Activated CD4-positive, alpha-beta memory T cell treated with anti-CD3 and anti-CD28 coated beads for 36 hours (primary cell): Measurements from ENCODE around the gene PIRT. TPM values are rescaled to one million over a fixed set of nuclear protein-coding genes. Genes with fewer than 3 reads are reported as not detected.
"Not testable (repeated sequence)": the region's sequence is repeated elsewhere in the genome, so short reads cannot be mapped to it uniquely, and the experiment has no call there.

Experiments
- CTCF ChIA-PET: fragments of 350-600 bp; sonication (Branson Sonifier 250); formaldehyde crosslinking; loops from one replicate; lab custom pipeline; 2021; ENCODE audit warnings: antibody characterized with exemption, inconsistent platforms; lab: Charles Lee
- POLR2A ChIA-PET: fragments of 350-600 bp; sonication (Branson Sonifier 250); formaldehyde crosslinking; loops from one replicate; lab custom pipeline; 2021; ENCODE audit warnings: antibody characterized with exemption; lab: Charles Lee
- DNase-seq: peaks from one replicate; pipeline ENCODE4 v3.0.0-alpha.2; 2020
- H3K27ac Mint-ChIP-seq: one replicate; pipeline ENCODE4 v1.8.0; 2021; ENCODE audit warnings: mixed read lengths
- H3K27me3 Mint-ChIP-seq: one replicate; pipeline ENCODE4 v1.8.0; 2021; ENCODE audit warnings: mixed read lengths
- H3K36me3 Mint-ChIP-seq: one replicate; pipeline ENCODE4 v1.8.0; 2021; ENCODE audit warnings: mixed read lengths
- H3K4me1 Mint-ChIP-seq: one replicate; pipeline ENCODE4 v1.8.0; 2021; ENCODE audit warnings: low read depth, mixed read lengths
- H3K4me3 Mint-ChIP-seq: one replicate; pipeline ENCODE4 v1.8.0; 2021; ENCODE audit warnings: mild to moderate bottlenecking, mixed read lengths
- H3K9me3 Mint-ChIP-seq: one replicate; pipeline ENCODE4 v1.8.0; 2021; ENCODE audit warnings: mixed read lengths
- intact Hi-C: fragments of 100-400 bp; cut with micrococcal nuclease; formaldehyde crosslinking; loops from one replicate; pipeline ENCODE4 v1.15.1; 2023
- total RNA-seq, 2 experiments: library from RNA; stranded (reverse); gene quantifications; one replicate each; pipeline ENCODE4 v1.2.3, GENCODE V29; 2021

PIRT gene
- total RNA-seq, result not detected

DNA sequence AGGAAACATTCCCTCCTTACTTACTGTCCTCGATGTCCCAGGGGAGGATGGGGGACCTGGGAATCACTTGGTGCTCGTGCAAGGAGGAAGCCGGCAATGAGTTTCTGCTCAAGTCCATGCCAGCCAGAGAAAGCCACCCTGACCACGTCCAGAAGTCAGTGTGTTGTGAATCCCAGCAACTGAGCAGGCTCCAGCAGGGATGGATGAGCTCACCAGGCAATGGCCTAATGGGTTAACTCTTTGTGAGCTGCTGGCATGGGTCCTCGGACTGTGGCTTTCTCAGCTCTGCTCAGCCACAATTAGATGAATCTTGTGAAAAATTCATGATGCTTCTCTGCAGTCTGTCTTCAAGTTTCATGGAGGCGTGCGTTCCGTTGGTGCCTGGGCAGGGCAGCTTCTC is at the start of gene PIRT:
TSS of gene PIRT (minus strand) at position 167 of the 400 bp plus-strand sequence. CDS start 12,442 bp downstream, outside the sequence.
- H3K27me3 Mint-ChIP-seq, result no peaks in the 10 kb centered on the region
- H3K9me3 Mint-ChIP-seq, result no peaks in the 10 kb centered on the region
- ChIA-PET CTCF (interaction anchor here (1.1 to 2.2 kb wide), 2 partner anchors 65 to 191 kb away, joined by 3 to 7 read pairs; no protein-coding TSS in a partner anchor), POLR2A (no interaction called here)
- H3K4me3 Mint-ChIP-seq, result no peak within 1 kb of the TSS
- no peaks in the 10 kb centered on the region for H3K4me1 Mint-ChIP-seq
- no peaks in the 10 kb centered on the region for H3K36me3 Mint-ChIP-seq
- intact Hi-C loops, result no loop called here
- no peak within 1 kb of the TSS for H3K27ac Mint-ChIP-seq
- no peak for DNase-seq

GRCh38 chr17:10881959-10882358 is 44.1 kb upstream of the PIRT start:
- DNase-seq, result no peak
- Mint-ChIP-seq H3K27ac (no peak overlapping the region), H3K4me3 (no peak overlapping the region), H3K36me3 (no peaks in the 10 kb centered on the region), H3K9me3 (no peaks in the 10 kb centered on the region), H3K27me3 (peaks cover 4% of the 10 kb centered on the region), H3K4me1 (no peaks in the 10 kb centered on the region)
- ChIA-PET CTCF (no interaction called here), POLR2A (no interaction called here)
- intact Hi-C loops, result no loop called here

- Mint-ChIP-seq H3K36me3 (no peaks in the 10 kb centered on the region), H3K4me1 (peaks cover 2% of the 10 kb centered on the region), H3K9me3 (no peaks in the 10 kb centered on the region), H3K4me3 (no peak overlapping the region), H3K27me3 (peaks cover 4% of the 10 kb centered on the region), H3K27ac (no peak overlapping the region)
- CTCF ChIA-PET, result no interaction called here
- POLR2A ChIA-PET, result no interaction called here
- intact Hi-C loops, result loop anchor here (5.0 to 10.0 kb wide), 2 partner anchors 263 to 1105 kb away; no protein-coding TSS in a partner anchor
- DNase-seq, result peak; percentile 10
These were observed 41.4 kb upstream of the PIRT start for GRCh38 chr17:10879190-10879836.

GRCh38 chr17:10875984-10876555 is 38.2 kb upstream of the PIRT start:
- peak; percentile 30 for DNase-seq
- Mint-ChIP-seq H3K4me1 (peaks cover 2% of the 10 kb centered on the region), H3K4me3 (no peak overlapping the region), H3K27ac (no peak overlapping the region), H3K9me3 (no peaks in the 10 kb centered on the region), H3K27me3 (peaks cover 7% of the 10 kb centered on the region), H3K36me3 (no peaks in the 10 kb centered on the region)
- intact Hi-C loops, result loop anchor here (5.0 to 10.0 kb wide), 2 partner anchors 266 to 1109 kb away; no protein-coding TSS in a partner anchor
- CTCF ChIA-PET, result interaction anchor here (0.6 to 2.5 kb wide), 14 partner anchors 9 to 1110 kb away, joined by 3 to 23 read pairs (median 4); no protein-coding TSS in a partner anchor
- POLR2A ChIA-PET, result no interaction called here

GRCh38 chr17:10875430-10875851 is 37.6 kb upstream of the PIRT start:
- intact Hi-C loops, result loop anchor here (5.0 to 10.0 kb wide), 2 partner anchors 267 to 1109 kb away; no protein-coding TSS in a partner anchor
- Mint-ChIP-seq H3K36me3 (no peaks in the 10 kb centered on the region), H3K4me1 (peaks cover 2% of the 10 kb centered on the region), H3K27ac (no peak overlapping the region), H3K27me3 (peaks cover 7% of the 10 kb centered on the region), H3K9me3 (no peaks in the 10 kb centered on the region), H3K4me3 (no peak overlapping the region)
- DNase-seq, result peak; percentile 18
- ChIA-PET POLR2A (no interaction called here), CTCF (interaction anchor here (0.6 to 2.5 kb wide), 13 partner anchors 8 to 1111 kb away, joined by 3 to 23 read pairs (median 4); no protein-coding TSS in a partner anchor)

- ChIA-PET POLR2A (no interaction called here), CTCF (no interaction called here)
- Mint-ChIP-seq H3K9me3 (peaks cover 8% of the 10 kb centered on the region), H3K36me3 (no peaks in the 10 kb centered on the region), H3K27me3 (peaks cover 3% of the 10 kb centered on the region), H3K27ac (no peak overlapping the region), H3K4me1 (peaks cover 2% of the 10 kb centered on the region), H3K4me3 (no peak overlapping the region)
- intact Hi-C loops, result loop anchor here (10.0 kb wide), 1 partner anchor 1113 kb away; no protein-coding TSS in a partner anchor
- DNase-seq, result no peak
These were observed 34.0 kb upstream of the PIRT start for GRCh38 chr17:10871914-10872313.

DNA sequence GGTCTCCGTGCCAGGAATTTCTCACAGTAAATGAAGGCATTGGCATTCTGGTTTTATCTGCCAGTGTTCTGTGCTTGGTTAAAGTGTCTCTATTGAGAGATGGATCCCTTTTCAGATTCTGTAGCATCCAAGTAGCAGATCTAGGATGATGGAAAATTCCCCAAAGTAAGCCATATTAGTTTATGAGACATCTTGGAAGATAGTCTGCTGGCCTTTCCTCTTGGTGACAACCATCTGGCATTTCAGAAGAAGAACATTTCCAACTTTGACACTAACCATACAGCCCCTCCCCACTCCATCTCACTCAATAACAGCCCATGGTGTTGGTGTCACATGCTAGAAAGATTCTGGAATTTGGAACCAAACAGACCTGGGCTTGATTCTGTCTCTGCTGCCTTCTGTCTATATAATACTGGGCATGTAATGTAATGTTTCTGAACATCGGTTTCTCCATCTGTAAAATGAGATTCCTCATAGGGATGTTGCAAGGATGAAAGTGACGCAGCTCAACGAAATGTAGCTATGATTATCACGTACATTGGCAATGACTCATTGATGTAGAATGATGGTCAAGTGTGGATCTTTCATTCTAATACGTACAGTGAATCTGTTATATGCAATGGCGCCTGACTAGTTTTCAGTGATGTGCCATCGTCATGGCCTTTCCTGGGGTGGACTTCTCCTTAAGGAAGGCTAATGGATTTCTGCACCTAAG is 32.6 kb upstream of the PIRT start:
- ChIA-PET CTCF (no interaction called here), POLR2A (no interaction called here)
- H3K4me1 Mint-ChIP-seq, result no peaks in the 10 kb centered on the region
- peaks cover 8% of the 10 kb centered on the region for H3K9me3 Mint-ChIP-seq
- no peaks in the 10 kb centered on the region for H3K36me3 Mint-ChIP-seq
- H3K4me3 Mint-ChIP-seq, result no peak overlapping the region
- peaks cover 3% of the 10 kb centered on the region for H3K27me3 Mint-ChIP-seq
- intact Hi-C loops, result loop anchor here (10.0 kb wide), 1 partner anchor 1114 kb away; no protein-coding TSS in a partner anchor
- H3K27ac Mint-ChIP-seq, result no peak overlapping the region
- DNase-seq, result no peak

GRCh38 chr17:10868744-10869143 is 30.9 kb upstream of the PIRT start:
- H3K27ac Mint-ChIP-seq, H3K27me3 Mint-ChIP-seq, H3K4me1 Mint-ChIP-seq, H3K4me3 Mint-ChIP-seq, H3K36me3 Mint-ChIP-seq, POLR2A ChIA-PET, CTCF ChIA-PET, H3K9me3 Mint-ChIP-seq, intact Hi-C loops, DNase-seq: not testable (repeated sequence)

DNA sequence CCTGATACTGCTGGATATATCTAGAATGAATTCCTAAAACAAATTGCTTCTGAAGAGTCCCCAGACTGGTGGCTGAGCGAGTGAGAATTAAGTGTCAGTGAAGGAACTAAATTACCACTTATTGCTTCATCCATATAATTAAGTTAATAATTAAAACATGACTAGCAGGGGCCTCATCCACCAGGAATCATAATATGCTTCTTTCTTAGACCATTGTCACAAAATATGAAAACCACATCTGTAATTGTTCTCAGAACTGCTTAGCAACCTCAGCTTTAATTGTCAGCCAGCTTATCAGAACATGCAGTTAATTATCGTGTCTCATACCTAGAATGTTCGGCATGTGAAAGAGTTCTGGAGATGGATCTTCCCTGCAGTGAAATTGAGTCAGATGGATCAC is 21.2 kb upstream of the PIRT start:
- H3K4me1 Mint-ChIP-seq, result no peaks in the 10 kb centered on the region
- no peak overlapping the region for H3K4me3 Mint-ChIP-seq
- intact Hi-C loops, result no loop called here
- DNase-seq, result no peak
- POLR2A ChIA-PET, result no interaction called here
- H3K27me3 Mint-ChIP-seq, result peaks cover 4% of the 10 kb centered on the region
- CTCF ChIA-PET, result no interaction called here
- H3K36me3 Mint-ChIP-seq, result no peaks in the 10 kb centered on the region
- peaks cover 13% of the 10 kb centered on the region for H3K9me3 Mint-ChIP-seq
- no peak overlapping the region for H3K27ac Mint-ChIP-seq

- intact Hi-C loops, result no loop called here
- CTCF ChIA-PET, result no interaction called here
- Mint-ChIP-seq H3K4me1 (no peaks in the 10 kb centered on the region), H3K27me3 (peaks cover 1% of the 10 kb centered on the region), H3K27ac (no peak overlapping the region), H3K9me3 (peaks cover 8% of the 10 kb centered on the region), H3K4me3 (no peak overlapping the region), H3K36me3 (no peaks in the 10 kb centered on the region)
- DNase-seq, result no peak
- POLR2A ChIA-PET, result no interaction called here
These were observed 20.1 kb upstream of the PIRT start for GRCh38 chr17:10857976-10858375.

DNA sequence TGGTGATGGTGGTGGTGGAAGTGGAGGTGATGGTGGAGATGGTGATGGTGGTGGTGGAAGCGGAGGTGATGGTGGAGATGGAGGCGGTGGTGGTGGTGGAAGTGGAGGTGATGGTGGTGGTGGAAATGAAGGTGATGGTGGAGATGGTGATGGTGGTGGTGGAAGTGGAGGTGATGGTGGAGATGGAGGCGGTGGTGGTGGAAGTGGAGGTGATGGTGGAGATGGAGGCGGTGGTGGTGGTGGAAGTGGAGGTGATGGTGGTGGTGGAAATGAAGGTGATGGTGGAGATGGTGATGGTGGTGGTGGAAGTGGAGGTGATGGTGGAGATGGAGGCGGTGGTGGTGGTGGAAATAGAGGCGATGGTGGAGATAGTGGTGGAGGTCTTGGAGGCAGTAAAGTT is 8.7 kb upstream of the PIRT start:
- H3K4me1 Mint-ChIP-seq, H3K27ac Mint-ChIP-seq: not testable (repeated sequence)

DNA sequence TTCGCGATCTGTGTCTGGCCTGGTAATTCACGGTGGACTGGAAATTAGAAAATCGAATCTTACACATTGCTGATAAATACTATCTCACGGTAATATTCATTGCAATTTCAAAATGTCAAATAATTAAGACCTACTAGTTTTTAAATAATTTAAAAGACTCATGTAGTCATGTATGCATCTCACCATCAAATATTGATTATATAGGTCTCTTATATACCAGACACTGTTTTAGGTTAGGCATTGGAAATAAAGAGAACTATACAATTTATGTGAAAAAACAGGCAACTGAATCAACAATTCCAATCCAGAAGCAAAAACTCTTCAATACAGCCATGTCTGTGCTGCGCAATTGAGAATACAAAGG is 7.5 kb upstream of the PIRT start:
- ChIA-PET CTCF (interaction anchor here (0.8 to 6.4 kb wide), 19 partner anchors 11 to 230 kb away, joined by 3 to 68 read pairs (median 3); no protein-coding TSS in a partner anchor), POLR2A (no interaction called here)
- Mint-ChIP-seq H3K4me3 (no peak overlapping the region), H3K4me1 (peaks cover 7% of the 10 kb centered on the region), H3K36me3 (no peaks in the 10 kb centered on the region), H3K27me3 (peaks cover 11% of the 10 kb centered on the region), H3K27ac (no peak overlapping the region), H3K9me3 (no peaks in the 10 kb centered on the region)
- intact Hi-C loops, result loop anchor here (1.0 to 5.0 kb wide), 4 partner anchors 73 to 213 kb away; no protein-coding TSS in a partner anchor
- DNase-seq, result no peak

More for the DNA sequence above, 8.7 kb upstream of the PIRT start:
- H3K4me3 Mint-ChIP-seq, POLR2A ChIA-PET, DNase-seq, H3K36me3 Mint-ChIP-seq, H3K9me3 Mint-ChIP-seq: not testable (repeated sequence)
- H3K27me3 Mint-ChIP-seq, result peaks cover 13% of the 10 kb centered on the region
- intact Hi-C loops, result loop anchor here (5.0 kb wide), 1 partner anchor 214 kb away; no protein-coding TSS in a partner anchor
- CTCF ChIA-PET, result interaction anchor here (6.4 kb wide), 1 partner anchor 200 kb away, joined by 68 read pairs; no protein-coding TSS in a partner anchor
